DMS153 (cell line): Measurements from ENCODE around the gene OR52E6.

Experiments used
- DNase-seq: peaks from one replicate; lab custom pipeline; 2025; lab: John Stamatoyannopoulos, UW

The OR52E6 gene

GRCh38 chr11:5796541-5796940 lies 45.2 kb downstream of the OR52E6 start:
- no peak for DNase-seq

- DNase-seq, result no peak
These were observed 50.5 kb downstream of the OR52E6 start, which contains the start of gene OR52N1 for GRCh38 chr11:5791165-5791564. Gene OR52N1 (minus strand): TSS chr11:5791265. CDS start chr11:5788816, 2,449 bp downstream.
